Tibial nerve (tissue), 4 donors: ENCODE measurements around the gene ILF2. TPM values are rescaled to one million over a fixed set of nuclear protein-coding genes. Genes with fewer than 3 reads are reported as not detected.
A peak's percentile ranks its signal among the peaks of the same experiment; 100 is the strongest.

Experiments
- DNase-seq, 2 donors: peaks; one replicate each; pipeline ENCODE4 v3.0.0-alpha.2; 2019; ENCODE audit warnings: low spot score in 2 of 2
- H3K27ac ChIP-seq, 4 donors: fragments of 200-600 bp; sonication (generic) in 3 of 4; one replicate each; pipeline ENCODE4 v1.5.1; 2017 to 2019; ENCODE audit warnings: mild to moderate bottlenecking in 1 of 4
- H3K27me3 ChIP-seq, 2 donors: fragments of 200-600 bp; sonication (generic) in 1 of 2; one replicate each; pipeline versions ENCODE4 v1.5.1 to v1.6.0; 2017 to 2019
- H3K36me3 ChIP-seq, 3 donors: fragments of 200-600 bp; sonication (generic); one replicate each; pipeline ENCODE4 v1.5.1; 2018 to 2019
- H3K4me1 ChIP-seq, 4 donors: fragments of 200-600 bp; sonication (generic) in 3 of 4; one replicate each; pipeline ENCODE4 v1.5.1; 2017 to 2019
- H3K4me3 ChIP-seq, 4 donors: fragments of 200-600 bp; sonication (generic) in 3 of 4; one replicate each; pipeline ENCODE4 v1.5.1; 2017 to 2019; ENCODE audit warnings: mild to moderate bottlenecking in 1 of 4, moderate library complexity in 1 of 4
- H3K9me3 ChIP-seq, 4 donors: fragments of 200-600 bp; sonication (generic) in 3 of 4; one replicate each; pipeline ENCODE4 v1.5.1; 2017 to 2019
- EP300 ChIP-seq, 2 donors: sonication (generic); formaldehyde crosslinking; IDR thresholded peaks; one replicate each; pipeline ENCODE4 v1.6.1; 2017; ENCODE audit warnings: antibody characterized with exemption in 2 of 2, mild to moderate bottlenecking in 1 of 2
- POLR2A ChIP-seq, 2 donors: fragments of 450-650 bp; IDR thresholded peaks; one replicate each; pipeline ENCODE4 v1.6.1; 2017; ENCODE audit warnings: antibody characterized with exemption in 2 of 2, mild to moderate bottlenecking in 2 of 2, moderate library complexity in 2 of 2
- WGBS, 2 donors: methylation state at CpG; one replicate each; pipeline ENCODE4 v1.1.5; 2018; 5-methylcytosine and 5-hydroxymethylcytosine counted together
- total RNA-seq, 4 donors: library from RNA; depleted of rRNA; stranded (reverse); fragments of >200 nt; gene quantifications; one replicate each; pipeline ENCODE4 v1.1.0, GENCODE V29; 2016
- TF ChIP-seq, protein P1 (sequence below), 5 experiments: fragments of 200-600 bp in 3 of 5; fragments of 450-650 bp in 2 of 5; sonication (generic) in 3 of 5; IDR thresholded peaks; one replicate each; pipeline ENCODE4 v1.5.1; 2016 to 2019; ENCODE audit warnings: antibody characterized with exemption in 5 of 5, mild to moderate bottlenecking in 3 of 5, moderate library complexity in 2 of 5

The ILF2 gene
- total RNA-seq, 4 donors from 2014 or later = 62.8 to 102 (median 76.7) TPM

- 62 to 71% methylated on average over 3 of the region's 3 CpGs for WGBS, 2 donors
- Histone ChIP-seq H3K4me1 (peaks cover 0 to 10% (median 1%) of the 10 kb centered on the region in 4 donors), H3K4me3 (no peak overlapping the region), H3K36me3 (no peaks in the 10 kb centered on the region), H3K27me3 (no peaks in the 10 kb centered on the region), H3K9me3 (no peaks in the 10 kb centered on the region), H3K27ac (peak overlapping the region in 2 of 4 donors; percentile 9 to 46)
- no peak for DNase-seq
- peak in 1 of 2 donors; percentile 36 for TF ChIP-seq EP300 (IDR thresholded peaks at IDR 0.05)
- no peak for TF ChIP-seq POLR2A (IDR thresholded peaks at IDR 0.05)
Measured at GRCh38 chr1:153652805-153653500, 17.8 kb downstream of the ILF2 start.

- Histone ChIP-seq H3K27ac (no peak overlapping the region), H3K9me3 (no peaks in the 10 kb centered on the region), H3K36me3 (peaks cover 0 to 2% (median 0%) of the 10 kb centered on the region in 3 donors), H3K4me3 (no peak overlapping the region), H3K4me1 (peaks cover 0 to 12% (median 2%) of the 10 kb centered on the region in 4 donors), H3K27me3 (no peaks in the 10 kb centered on the region)
- WGBS, 2 donors = 70 to 86% methylated on average over 1 of the region's 1 CpG
- DNase-seq = no peak
- TF ChIP-seq EP300 (IDR thresholded peaks at IDR 0.05) (no peak), POLR2A (IDR thresholded peaks at IDR 0.05) (no peak)
- TF ChIP-seq, protein P1, sequence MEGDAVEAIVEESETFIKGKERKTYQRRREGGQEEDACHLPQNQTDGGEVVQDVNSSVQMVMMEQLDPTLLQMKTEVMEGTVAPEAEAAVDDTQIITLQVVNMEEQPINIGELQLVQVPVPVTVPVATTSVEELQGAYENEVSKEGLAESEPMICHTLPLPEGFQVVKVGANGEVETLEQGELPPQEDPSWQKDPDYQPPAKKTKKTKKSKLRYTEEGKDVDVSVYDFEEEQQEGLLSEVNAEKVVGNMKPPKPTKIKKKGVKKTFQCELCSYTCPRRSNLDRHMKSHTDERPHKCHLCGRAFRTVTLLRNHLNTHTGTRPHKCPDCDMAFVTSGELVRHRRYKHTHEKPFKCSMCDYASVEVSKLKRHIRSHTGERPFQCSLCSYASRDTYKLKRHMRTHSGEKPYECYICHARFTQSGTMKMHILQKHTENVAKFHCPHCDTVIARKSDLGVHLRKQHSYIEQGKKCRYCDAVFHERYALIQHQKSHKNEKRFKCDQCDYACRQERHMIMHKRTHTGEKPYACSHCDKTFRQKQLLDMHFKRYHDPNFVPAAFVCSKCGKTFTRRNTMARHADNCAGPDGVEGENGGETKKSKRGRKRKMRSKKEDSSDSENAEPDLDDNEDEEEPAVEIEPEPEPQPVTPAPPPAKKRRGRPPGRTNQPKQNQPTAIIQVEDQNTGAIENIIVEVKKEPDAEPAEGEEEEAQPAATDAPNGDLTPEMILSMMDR (IDR thresholded peaks at IDR 0.05) = no peak
Measured at GRCh38 chr1:153651771-153652170, 19.0 kb downstream of the ILF2 start.

GRCh38 chr1:153649863-153650235 is 20.9 kb downstream of the ILF2 start:
- H3K4me3 ChIP-seq = no peak overlapping the region

GRCh38 chr1:153649137-153649862 is 21.5 kb downstream of the ILF2 start:
- H3K9me3 ChIP-seq = no peaks in the 10 kb centered on the region
- H3K27ac ChIP-seq = peak overlapping the region in 1 of 4 donors; percentile 25
- no peaks in the 10 kb centered on the region for H3K27me3 ChIP-seq
- 34 to 60% methylated on average over 3 of the region's 3 CpGs for WGBS, 2 donors
- TF ChIP-seq POLR2A (IDR thresholded peaks at IDR 0.05) (no peak), EP300 (IDR thresholded peaks at IDR 0.05) (no peak)
- DNase-seq = no peak
- H3K4me3 ChIP-seq = no peak overlapping the region
- peaks cover 0 to 27% (median 0%) of the 10 kb centered on the region in 3 donors for H3K36me3 ChIP-seq
- H3K4me1 ChIP-seq = peaks cover 0 to 28% (median 2%) of the 10 kb centered on the region in 4 donors

More at GRCh38 chr1:153649863-153650235, 20.9 kb downstream of the ILF2 start:
- 84 to 86% methylated on average over 2 of the region's 2 CpGs for WGBS, 2 donors
- Histone ChIP-seq H3K4me1 (peaks cover 0 to 24% (median 2%) of the 10 kb centered on the region in 4 donors), H3K9me3 (no peaks in the 10 kb centered on the region), H3K36me3 (peaks cover 0 to 21% (median 0%) of the 10 kb centered on the region in 3 donors), H3K27ac (no peak overlapping the region), H3K27me3 (no peaks in the 10 kb centered on the region)
- TF ChIP-seq, protein P1 (IDR thresholded peaks at IDR 0.05) = no peak
- TF ChIP-seq POLR2A (IDR thresholded peaks at IDR 0.05) (no peak), EP300 (IDR thresholded peaks at IDR 0.05) (no peak)
- DNase-seq = no peak

- no peaks in the 10 kb centered on the region for H3K27me3 ChIP-seq
- DNase-seq = no peak
- H3K27ac ChIP-seq = peak overlapping the region in 3 of 4 donors; percentile 20 to 61 (median 22)
- no peaks in the 10 kb centered on the region for H3K9me3 ChIP-seq
- TF ChIP-seq, protein P1 (IDR thresholded peaks at IDR 0.05) = no peak
- TF ChIP-seq EP300 (IDR thresholded peaks at IDR 0.05) = no peak
- 80 to 84% methylated on average over 10 of the region's 10 CpGs for WGBS, 2 donors
- H3K4me3 ChIP-seq = no peak overlapping the region
- H3K4me1 ChIP-seq = peaks cover 0 to 39% (median 2%) of the 10 kb centered on the region in 4 donors
- peaks cover 0 to 38% (median 0%) of the 10 kb centered on the region in 3 donors for H3K36me3 ChIP-seq
Measured at GRCh38 chr1:153648000-153648643, 22.7 kb downstream of the ILF2 start.
